Naive thymus-derived CD8-positive, alpha-beta T cell (primary cell): ENCODE results near the gene KIRREL3. TPM values are rescaled to one million over a fixed set of nuclear protein-coding genes. Genes with fewer than 3 reads are reported as not detected.

Experiments
- ATAC-seq, 2 donors: fragments of 150-1000 bp; cut with Tn5 transposase in 1 of 2; sonication (Bioruptor Pico), chemical (Tn5 transposase) in 1 of 2; 1 replicate in 1 of 2; 2 replicates in 1 of 2; pipeline ENCODE4 v1.10.0; 2021; ENCODE audit warnings: mild to moderate bottlenecking in 2 of 2, moderate library complexity in 2 of 2
- POLR2A ChIA-PET: fragments of 350-600 bp; sonication (Branson Sonifier 250); formaldehyde crosslinking; loops from one replicate; lab custom pipeline; 2021; ENCODE audit warnings: antibody characterized with exemption; lab: Charles Lee
- DNase-seq, 10 donors: peaks; one replicate each; pipeline versions ENCODE4 v3.0.0 to v3.0.0-alpha.2; 2020 to 2022
- H3K27ac Mint-ChIP-seq, 10 donors: one replicate each; pipeline ENCODE4 v1.8.0; 2020 to 2022; ENCODE audit warnings: mild to moderate bottlenecking in 10 of 10, mixed read lengths in 10 of 10, moderate library complexity in 4 of 10, inconsistent platforms in 1 of 10
- H3K27me3 Mint-ChIP-seq, 5 donors: one replicate each; pipeline ENCODE4 v1.8.0; 2021 to 2022; ENCODE audit warnings: mixed read lengths in 5 of 5
- H3K36me3 Mint-ChIP-seq, 3 donors: one replicate each; pipeline ENCODE4 v1.8.0; 2020 to 2022; ENCODE audit warnings: mixed read lengths in 3 of 3, mild to moderate bottlenecking in 2 of 3, inconsistent platforms in 1 of 3
- H3K4me1 Mint-ChIP-seq, 4 donors: one replicate each; pipeline ENCODE4 v1.8.0; 2021 to 2022; ENCODE audit warnings: mixed read lengths in 4 of 4
- H3K4me3 Mint-ChIP-seq, 10 donors: one replicate each; pipeline ENCODE4 v1.8.0; 2020 to 2022; ENCODE audit warnings: mild to moderate bottlenecking in 10 of 10, mixed read lengths in 10 of 10, moderate library complexity in 6 of 10, inconsistent platforms in 1 of 10
- H3K9me3 Mint-ChIP-seq, 9 donors: one replicate each; pipeline ENCODE4 v1.8.0; 2020 to 2022; ENCODE audit warnings: mixed read lengths in 9 of 9, mild to moderate bottlenecking in 3 of 9, inconsistent platforms in 1 of 9, moderate library complexity in 1 of 9
- polyA plus RNA-seq, 3 donors: library from polyadenylated mRNA; unstranded; fragments of 300-500 nt; fragmentation: Illumina TruSeq; gene quantifications; one replicate each; pipeline ENCODE4 v1.2.3, GENCODE V29; 2021
- total RNA-seq, 8 experiments: library from RNA in 2 of 8; stranded (reverse) in 2 of 8; gene quantifications; one replicate each; pipeline ENCODE4 v1.2.3 and lab custom pipeline; 2021 to 2026

KIRREL3 gene
- total and polyA plus RNA-seq, 5 experiments from 2014 or later, result not detected

- no peak for DNase-seq
- POLR2A ChIA-PET, result interaction anchor here (0.6 kb wide), 1 partner anchor 96 kb away, joined by 4 read pairs; no protein-coding TSS in a partner anchor
Measured at GRCh38 chr11:126457817-126458216, 542.8 kb downstream of the KIRREL3 start.

GRCh38 chr11:126456783-126457542 is 543.6 kb downstream of the KIRREL3 start:
- H3K27ac Mint-ChIP-seq, result no peak overlapping the region
- no peaks in the 10 kb centered on the region for H3K4me1 Mint-ChIP-seq
- POLR2A ChIA-PET, result interaction anchor here (0.6 kb wide), 1 partner anchor 95 kb away, joined by 4 read pairs; no protein-coding TSS in a partner anchor
- no peaks in the 10 kb centered on the region for H3K36me3 Mint-ChIP-seq
- no peak for ATAC-seq
- H3K9me3 Mint-ChIP-seq, result no peaks in the 10 kb centered on the region
- no peak for DNase-seq
- no peak overlapping the region for H3K4me3 Mint-ChIP-seq
- peaks cover 2 to 9% (median 4%) of the 10 kb centered on the region in 5 donors for H3K27me3 Mint-ChIP-seq

More at GRCh38 chr11:126457817-126458216, 542.8 kb downstream of the KIRREL3 start:
- Mint-ChIP-seq H3K36me3 (no peaks in the 10 kb centered on the region), H3K4me3 (no peak overlapping the region), H3K4me1 (no peaks in the 10 kb centered on the region), H3K27me3 (peaks cover 2 to 9% (median 4%) of the 10 kb centered on the region in 5 donors), H3K9me3 (no peaks in the 10 kb centered on the region), H3K27ac (no peak overlapping the region)
- no peak for ATAC-seq

- peak overlapping the region in 1 of 10 donors; percentile 40 for H3K27ac Mint-ChIP-seq
- DNase-seq, result no peak
- ATAC-seq, result no peak
- peaks cover 2 to 9% (median 4%) of the 10 kb centered on the region in 5 donors for H3K27me3 Mint-ChIP-seq
- no peaks in the 10 kb centered on the region for H3K4me1 Mint-ChIP-seq
- POLR2A ChIA-PET, result no interaction called here
- H3K9me3 Mint-ChIP-seq, result no peaks in the 10 kb centered on the region
- H3K36me3 Mint-ChIP-seq, result no peaks in the 10 kb centered on the region
- no peak overlapping the region for H3K4me3 Mint-ChIP-seq
Measured at GRCh38 chr11:126456089-126456488, 544.5 kb downstream of the KIRREL3 start.

- peaks cover 0 to 3% (median 1%) of the 10 kb centered on the region in 4 donors for H3K4me1 Mint-ChIP-seq
- H3K36me3 Mint-ChIP-seq, result no peaks in the 10 kb centered on the region
- H3K4me3 Mint-ChIP-seq, result no peak overlapping the region
- DNase-seq (no peak), ATAC-seq (no peak)
- POLR2A ChIA-PET, result no interaction called here
- H3K27me3 Mint-ChIP-seq, result peaks cover 0 to 3% (median 0%) of the 10 kb centered on the region in 5 donors
- H3K9me3 Mint-ChIP-seq, result peaks cover 0 to 10% (median 0%) of the 10 kb centered on the region in 9 donors
- no peak overlapping the region for H3K27ac Mint-ChIP-seq
Measured at GRCh38 chr11:126452241-126453101, 548.1 kb downstream of the KIRREL3 start.

- Mint-ChIP-seq H3K4me1 (peaks cover 0 to 3% (median 1%) of the 10 kb centered on the region in 4 donors), H3K36me3 (no peaks in the 10 kb centered on the region), H3K27me3 (peaks cover 0 to 3% (median under 1%) of the 10 kb centered on the region in 5 donors), H3K4me3 (no peak overlapping the region), H3K9me3 (peaks cover 0 to 10% (median 0%) of the 10 kb centered on the region in 9 donors), H3K27ac (no peak overlapping the region)
- no peak for DNase-seq
- POLR2A ChIA-PET, result no interaction called here
- ATAC-seq, result no peak
Measured at GRCh38 chr11:126451211-126451802, 549.3 kb downstream of the KIRREL3 start.

GRCh38 chr11:126450806-126451205 is 549.8 kb downstream of the KIRREL3 start:
- DNase-seq (no peak), ATAC-seq (no peak)
- no peak overlapping the region for H3K27ac Mint-ChIP-seq
- no peaks in the 10 kb centered on the region for H3K36me3 Mint-ChIP-seq
- POLR2A ChIA-PET, result no interaction called here
- no peak overlapping the region for H3K4me3 Mint-ChIP-seq
- H3K27me3 Mint-ChIP-seq, result peaks cover 0 to 3% (median 2%) of the 10 kb centered on the region in 5 donors
- peaks cover 0 to 3% (median 1%) of the 10 kb centered on the region in 4 donors for H3K4me1 Mint-ChIP-seq
- peaks cover 0 to 10% (median 0%) of the 10 kb centered on the region in 9 donors for H3K9me3 Mint-ChIP-seq

GRCh38 chr11:126450198-126450597 is 550.4 kb downstream of the KIRREL3 start:
- peaks cover 0 to 3% (median 1%) of the 10 kb centered on the region in 4 donors for H3K4me1 Mint-ChIP-seq
- POLR2A ChIA-PET, result no interaction called here
- H3K36me3 Mint-ChIP-seq, result no peaks in the 10 kb centered on the region
- no peak overlapping the region for H3K27ac Mint-ChIP-seq
- peaks cover 0 to 3% (median 2%) of the 10 kb centered on the region in 5 donors for H3K27me3 Mint-ChIP-seq
- DNase-seq (no peak), ATAC-seq (no peak)
- peaks cover 0 to 10% (median 0%) of the 10 kb centered on the region in 9 donors for H3K9me3 Mint-ChIP-seq
- no peak overlapping the region for H3K4me3 Mint-ChIP-seq

GRCh38 chr11:126446581-126446980 is 554.0 kb downstream of the KIRREL3 start:
- DNase-seq (no peak), ATAC-seq (no peak)
- POLR2A ChIA-PET, result interaction anchor here (0.7 kb wide), 1 partner anchor 34 kb away, joined by 4 read pairs; no protein-coding TSS in a partner anchor
- no peak overlapping the region for H3K27ac Mint-ChIP-seq
- peaks cover 0 to 3% (median 1%) of the 10 kb centered on the region in 4 donors for H3K4me1 Mint-ChIP-seq
- H3K27me3 Mint-ChIP-seq, result peaks cover 0 to 11% (median 9%) of the 10 kb centered on the region in 5 donors
- peaks cover 0 to 10% (median 0%) of the 10 kb centered on the region in 9 donors for H3K9me3 Mint-ChIP-seq
- H3K4me3 Mint-ChIP-seq, result no peak overlapping the region
- no peaks in the 10 kb centered on the region for H3K36me3 Mint-ChIP-seq

- no peaks in the 10 kb centered on the region for H3K9me3 Mint-ChIP-seq
- ATAC-seq (no peak), DNase-seq (no peak)
- H3K4me3 Mint-ChIP-seq, result no peak overlapping the region
- peaks cover 0 to 9% (median 6%) of the 10 kb centered on the region in 4 donors for H3K4me1 Mint-ChIP-seq
- POLR2A ChIA-PET, result interaction anchor here (0.6 kb wide), 1 partner anchor 937 kb away, joined by 4 read pairs; no protein-coding TSS in a partner anchor
- peaks cover 0 to 21% (median 16%) of the 10 kb centered on the region in 5 donors for H3K27me3 Mint-ChIP-seq
- H3K36me3 Mint-ChIP-seq, result no peaks in the 10 kb centered on the region
- H3K27ac Mint-ChIP-seq, result no peak overlapping the region
Measured at GRCh38 chr11:126444072-126444471, 556.5 kb downstream of the KIRREL3 start.

- Mint-ChIP-seq H3K4me3 (no peak overlapping the region), H3K9me3 (no peaks in the 10 kb centered on the region), H3K27ac (no peak overlapping the region), H3K4me1 (peaks cover 0 to 9% (median 6%) of the 10 kb centered on the region in 4 donors), H3K36me3 (no peaks in the 10 kb centered on the region), H3K27me3 (peaks cover 0 to 21% (median 16%) of the 10 kb centered on the region in 5 donors)
- no peak for DNase-seq
- POLR2A ChIA-PET, result no interaction called here
- no peak for ATAC-seq
Measured at GRCh38 chr11:126443120-126443519, 557.5 kb downstream of the KIRREL3 start.

GRCh38 chr11:126440792-126441514 is 559.6 kb downstream of the KIRREL3 start:
- H3K4me3 Mint-ChIP-seq, result no peak overlapping the region
- POLR2A ChIA-PET, result no interaction called here
- no peak overlapping the region for H3K27ac Mint-ChIP-seq
- peak; percentile 62 to 68 for ATAC-seq
- peaks cover 0 to 9% (median 6%) of the 10 kb centered on the region in 4 donors for H3K4me1 Mint-ChIP-seq
- DNase-seq, result peak; percentile 47 to 82 (median 69)
- no peaks in the 10 kb centered on the region for H3K36me3 Mint-ChIP-seq
- no peaks in the 10 kb centered on the region for H3K9me3 Mint-ChIP-seq
- H3K27me3 Mint-ChIP-seq, result peaks cover 0 to 20% (median 16%) of the 10 kb centered on the region in 5 donors

- DNase-seq (no peak), ATAC-seq (no peak)
- H3K27ac Mint-ChIP-seq, result no peak overlapping the region
- peaks cover 0 to 9% (median 6%) of the 10 kb centered on the region in 4 donors for H3K4me1 Mint-ChIP-seq
- H3K9me3 Mint-ChIP-seq, result no peaks in the 10 kb centered on the region
- H3K27me3 Mint-ChIP-seq, result peaks cover 0 to 20% (median 16%) of the 10 kb centered on the region in 5 donors
- H3K4me3 Mint-ChIP-seq, result no peak overlapping the region
- POLR2A ChIA-PET, result no interaction called here
- no peaks in the 10 kb centered on the region for H3K36me3 Mint-ChIP-seq
Measured at GRCh38 chr11:126440276-126440675, 560.3 kb downstream of the KIRREL3 start.
